HEK293T (cell line): ENCODE data around the gene MYH16.
A peak's percentile ranks its signal among the peaks of the same experiment; 100 is the strongest.
"Not testable (repeated sequence)": the region's sequence is repeated elsewhere in the genome, so short reads cannot be mapped to it uniquely, and the experiment has no call there.

Source experiments
- CTCF ChIA-PET: fragments of 350-600 bp; formaldehyde crosslinking; extraction: SDS; loops from one replicate; lab custom pipeline; 2021; ENCODE audit warnings: antibody characterized with exemption, inconsistent platforms; lab: Yijun Ruan, JAX
- POLR2A ChIA-PET: fragments of 350-600 bp; formaldehyde crosslinking; extraction: SDS; loops from one replicate; lab custom pipeline; 2020; ENCODE audit warnings: antibody characterized with exemption, inconsistent platforms; lab: Yijun Ruan, JAX
- DNase-seq: peaks from one replicate; pipeline ENCODE4 v3.0.0; 2012; ENCODE audit warnings: mixed read lengths; ENCODE audit errors: extremely low spot score
- ARNT ChIP-seq: fragments of 450-650 bp; IDR thresholded peaks from 2 replicates; pipeline ENCODE4 v1.6.1; 2017; ENCODE audit warnings: mild to moderate bottlenecking
- BHLHE40 ChIP-seq: fragments of 450-650 bp; IDR thresholded peaks from 2 replicates; pipeline ENCODE4 v1.6.1; 2016; ENCODE audit warnings: mild to moderate bottlenecking, moderate library complexity, borderline replicate concordance
- CTBP1 ChIP-seq: fragments of 450-650 bp; IDR thresholded peaks from 2 replicates; pipeline ENCODE4 v1.6.1; 2016; ENCODE audit warnings: borderline replicate concordance
- ELF4 ChIP-seq: fragments of 450-650 bp; IDR thresholded peaks from 2 replicates; pipeline ENCODE4 v1.6.1; 2017; ENCODE audit warnings: antibody characterized with exemption
- FOXA1 ChIP-seq: fragments of 450-650 bp; IDR thresholded peaks from 2 replicates; pipeline ENCODE4 v1.6.1; 2016; ENCODE audit warnings: mild to moderate bottlenecking
- FOXK2 ChIP-seq: fragments of 450-650 bp; IDR thresholded peaks from 2 replicates; pipeline ENCODE4 v1.6.1; 2016; ENCODE audit warnings: mild to moderate bottlenecking
- FOXM1 ChIP-seq: fragments of 450-650 bp; IDR thresholded peaks from 2 replicates; pipeline ENCODE4 v1.6.1; 2017; ENCODE audit warnings: mild to moderate bottlenecking, borderline replicate concordance
- HDGF ChIP-seq: fragments of 450-650 bp; IDR thresholded peaks from 2 replicates; pipeline ENCODE4 v1.6.1; 2017; ENCODE audit warnings: antibody characterized with exemption, borderline replicate concordance
- L3MBTL2 ChIP-seq: fragments of 450-650 bp; conservative IDR thresholded peaks from 2 replicates; pipeline ENCODE4 v1.6.1; 2016; ENCODE audit warnings: mild to moderate bottlenecking
- LEF1 ChIP-seq: fragments of 450-650 bp; IDR thresholded peaks from 2 replicates; pipeline ENCODE4 v1.6.1; 2017; ENCODE audit warnings: mild to moderate bottlenecking, borderline replicate concordance
- NFRKB ChIP-seq: fragments of 450-650 bp; IDR thresholded peaks from 2 replicates; pipeline ENCODE4 v1.6.1; 2016; ENCODE audit warnings: mild to moderate bottlenecking, moderate library complexity
- SP1 ChIP-seq: fragments of 450-650 bp; IDR thresholded peaks from 2 replicates; pipeline ENCODE4 v1.6.1; 2017
- SUZ12 ChIP-seq: fragments of 450-650 bp; IDR thresholded peaks from 2 replicates; pipeline ENCODE4 v1.6.1; 2016; ENCODE audit warnings: mild to moderate bottlenecking
- TARDBP ChIP-seq: fragments of 450-650 bp; IDR thresholded peaks from 2 replicates; pipeline ENCODE4 v1.6.1; 2016
- ZNF384 ChIP-seq: fragments of 450-650 bp; IDR thresholded peaks from 2 replicates; pipeline ENCODE4 v1.6.1; 2016
- TF ChIP-seq, protein P1 (sequence below): fragments of 450-650 bp; IDR thresholded peaks from 2 replicates; pipeline ENCODE4 v1.6.1; 2016

The MYH16 gene

DNA sequence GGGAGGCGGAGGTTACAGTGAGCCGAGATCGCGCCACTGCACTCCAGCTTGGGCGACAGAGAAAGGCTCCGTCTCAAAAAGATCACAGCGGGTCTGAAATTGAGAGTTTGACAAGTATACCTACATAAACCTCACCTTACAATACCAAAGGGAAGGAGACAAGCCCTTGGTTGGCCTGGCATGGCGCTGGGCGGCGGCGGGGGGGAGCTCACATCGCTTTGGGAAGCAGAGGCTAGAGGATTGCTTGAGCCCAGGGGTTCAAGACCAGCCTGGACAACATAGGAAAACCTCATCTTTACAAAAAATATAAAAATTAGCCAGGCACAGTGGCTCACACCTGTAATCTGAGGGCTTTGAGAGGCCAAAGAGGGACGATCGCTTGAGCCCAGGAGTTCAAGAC is 51.9 kb downstream of the MYH16 start:
- ChIA-PET CTCF (no interaction called here), POLR2A (interaction anchor here (1.1 to 1.8 kb wide), 6 partner anchors 9 to 140 kb away, joined by 3 to 7 read pairs (median 3); partner anchors contain the start of genes BUD31 and PDAP1)

DNA sequence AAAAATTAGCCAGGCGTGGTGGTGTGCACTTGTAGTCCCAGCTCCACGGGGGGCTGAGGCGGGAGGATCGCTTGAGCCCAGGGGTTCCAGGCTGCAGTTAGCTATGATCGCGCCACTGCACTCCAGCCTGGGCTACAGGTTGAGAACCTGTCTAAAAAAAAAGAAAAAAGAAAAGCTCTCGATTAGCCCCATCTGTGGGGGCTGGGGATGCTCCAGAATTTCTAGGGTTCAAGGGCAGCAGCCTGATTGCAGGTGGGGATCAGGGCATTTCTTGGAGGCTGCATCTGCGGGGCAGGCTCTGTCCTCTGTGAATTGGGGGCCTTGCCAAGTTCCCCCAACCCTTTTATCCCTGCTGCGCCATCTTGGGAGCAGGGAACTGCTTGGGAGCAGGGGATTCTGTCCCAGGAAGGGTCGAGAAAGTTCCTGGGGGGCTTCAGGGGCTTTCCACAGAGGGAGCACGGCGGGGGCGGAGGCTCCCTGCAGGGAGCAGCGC is 52.4 kb downstream of the MYH16 start:
- DNase-seq: peak; percentile 32
- ChIA-PET CTCF (interaction anchor here (1.2 kb wide), 1 partner anchor 180 kb away, joined by 5 read pairs; no protein-coding TSS in a partner anchor), POLR2A (interaction anchor here (0.6 to 1.8 kb wide), 17 partner anchors 9 to 965 kb away, joined by 3 to 8 read pairs (median 3); partner anchors contain the start of genes BUD31 and PDAP1)
- TF ChIP-seq, protein P1, sequence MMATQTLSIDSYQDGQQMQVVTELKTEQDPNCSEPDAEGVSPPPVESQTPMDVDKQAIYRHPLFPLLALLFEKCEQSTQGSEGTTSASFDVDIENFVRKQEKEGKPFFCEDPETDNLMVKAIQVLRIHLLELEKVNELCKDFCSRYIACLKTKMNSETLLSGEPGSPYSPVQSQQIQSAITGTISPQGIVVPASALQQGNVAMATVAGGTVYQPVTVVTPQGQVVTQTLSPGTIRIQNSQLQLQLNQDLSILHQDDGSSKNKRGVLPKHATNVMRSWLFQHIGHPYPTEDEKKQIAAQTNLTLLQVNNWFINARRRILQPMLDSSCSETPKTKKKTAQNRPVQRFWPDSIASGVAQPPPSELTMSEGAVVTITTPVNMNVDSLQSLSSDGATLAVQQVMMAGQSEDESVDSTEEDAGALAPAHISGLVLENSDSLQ: no peak
- TF ChIP-seq ELF4 (no peak), L3MBTL2 (no peak), FOXK2 (no peak), BHLHE40 (no peak), TARDBP (no peak)

More for the DNA sequence above, 51.9 kb downstream of the MYH16 start:
- TF ChIP-seq HDGF: no peak
- TF ChIP-seq L3MBTL2: no peak
- no peak for TF ChIP-seq NFRKB
- TF ChIP-seq, protein P1: no peak
- no peak for TF ChIP-seq ARNT
- no peak for TF ChIP-seq FOXM1
- no peak for TF ChIP-seq TARDBP
- no peak for TF ChIP-seq LEF1
- DNase-seq: no peak

DNA sequence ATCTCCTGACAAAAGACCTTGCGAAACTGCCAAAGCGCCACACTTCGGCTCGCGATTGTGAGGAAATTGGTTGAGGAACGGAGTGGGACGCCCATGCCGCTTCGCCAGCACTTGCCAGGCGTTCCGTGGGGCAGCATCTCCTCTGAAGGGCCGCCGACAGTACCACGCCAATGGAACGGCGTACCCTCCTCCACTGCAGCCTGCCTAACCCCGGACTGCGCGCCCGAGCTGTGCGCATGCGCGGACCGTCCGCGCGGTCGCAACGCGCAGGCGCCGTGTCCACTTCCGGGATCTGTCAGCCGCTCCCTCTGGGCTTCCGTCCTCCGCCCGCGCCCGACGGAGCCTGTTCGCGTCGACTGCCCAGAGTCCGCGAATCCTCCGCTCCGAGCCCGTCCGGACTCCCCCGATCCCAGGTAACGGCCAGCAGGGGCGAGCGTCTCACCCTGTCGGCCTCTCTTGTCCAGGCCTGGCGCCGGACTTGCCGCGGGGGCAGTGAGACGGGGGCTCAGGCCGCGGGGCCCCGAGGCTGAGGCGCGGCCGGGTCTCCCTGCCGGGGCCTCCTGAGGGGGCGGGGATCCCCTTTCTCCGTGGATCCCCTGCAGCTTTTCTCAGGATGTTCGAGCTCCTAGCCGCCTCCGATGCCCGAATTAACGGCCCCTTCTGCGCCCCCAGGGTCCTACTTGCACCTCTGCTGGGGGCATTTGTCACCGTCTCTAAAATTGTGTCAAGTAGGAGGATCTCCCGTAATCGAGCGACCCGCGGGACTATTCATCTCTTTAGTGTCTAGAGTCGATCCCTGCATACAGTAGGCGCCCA is 53.2 kb downstream of the MYH16 start, which contains the start of gene ARPC1A:
ARPC1A (plus strand) TSS at position 307 of the 816 bp plus-strand sequence. CDS start 7,456 bp downstream, outside the sequence.
- ChIA-PET CTCF (interaction anchor here (1.2 kb wide), 1 partner anchor 181 kb away, joined by 5 read pairs; no protein-coding TSS in a partner anchor), POLR2A (interaction anchor here (0.6 to 1.8 kb wide), 20 partner anchors 8 to 966 kb away, joined by 3 to 8 read pairs (median 3); partner anchors contain the start of genes BUD31 and PDAP1)
- peak; percentile 99 for DNase-seq
- TF ChIP-seq, protein P1: peak; percentile 53; the same call in 1 of the 2 replicates
- no peak for TF ChIP-seq FOXA1
- TF ChIP-seq CTBP1: no peak
- TF ChIP-seq ZNF384: no peak
- no peak for TF ChIP-seq LEF1
- TF ChIP-seq SUZ12: no peak
- no peak for TF ChIP-seq ARNT
- no peak for TF ChIP-seq HDGF
- no peak for TF ChIP-seq NFRKB
- TF ChIP-seq ELF4: peak; percentile 98
- no peak for TF ChIP-seq FOXK2
- no peak for TF ChIP-seq SP1
- no peak for TF ChIP-seq TARDBP
- TF ChIP-seq FOXM1: no peak
- TF ChIP-seq BHLHE40: no peak
- TF ChIP-seq L3MBTL2: 0 out of 2 replicates have a peak, but pooled peaks have one; percentile 23

DNA sequence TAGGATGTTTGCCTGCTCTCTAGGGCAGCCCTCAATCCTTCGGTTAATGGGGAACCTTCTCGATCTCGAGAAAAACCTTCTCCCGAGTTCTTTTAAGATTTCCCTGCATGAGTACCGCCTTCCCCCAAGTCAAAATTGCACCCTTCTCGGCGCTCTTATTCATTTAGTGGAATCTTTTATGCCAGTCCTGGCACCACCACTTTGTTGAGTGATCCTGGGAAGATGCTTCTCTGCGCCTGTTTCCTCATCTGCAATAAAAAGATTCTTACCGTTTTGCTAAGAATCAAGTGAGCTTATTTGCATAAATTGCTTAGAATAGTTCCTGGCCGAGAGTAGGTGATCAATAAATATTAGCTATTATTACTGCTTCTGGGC is 53.8 kb downstream of the MYH16 start:
- ChIA-PET CTCF (interaction anchor here (1.2 kb wide), 1 partner anchor 182 kb away, joined by 5 read pairs; no protein-coding TSS in a partner anchor), POLR2A (interaction anchor here (1.1 to 1.6 kb wide), 3 partner anchors 31 to 286 kb away, joined by 3 to 5 read pairs (median 3); no protein-coding TSS in a partner anchor)
- no peak for TF ChIP-seq ARNT
- no peak for TF ChIP-seq FOXA1
- TF ChIP-seq LEF1: no peak
- TF ChIP-seq, protein P1: no peak
- no peak for TF ChIP-seq ELF4
- TF ChIP-seq TARDBP: no peak
- no peak for TF ChIP-seq SP1
- no peak for TF ChIP-seq CTBP1
- no peak for DNase-seq

DNA sequence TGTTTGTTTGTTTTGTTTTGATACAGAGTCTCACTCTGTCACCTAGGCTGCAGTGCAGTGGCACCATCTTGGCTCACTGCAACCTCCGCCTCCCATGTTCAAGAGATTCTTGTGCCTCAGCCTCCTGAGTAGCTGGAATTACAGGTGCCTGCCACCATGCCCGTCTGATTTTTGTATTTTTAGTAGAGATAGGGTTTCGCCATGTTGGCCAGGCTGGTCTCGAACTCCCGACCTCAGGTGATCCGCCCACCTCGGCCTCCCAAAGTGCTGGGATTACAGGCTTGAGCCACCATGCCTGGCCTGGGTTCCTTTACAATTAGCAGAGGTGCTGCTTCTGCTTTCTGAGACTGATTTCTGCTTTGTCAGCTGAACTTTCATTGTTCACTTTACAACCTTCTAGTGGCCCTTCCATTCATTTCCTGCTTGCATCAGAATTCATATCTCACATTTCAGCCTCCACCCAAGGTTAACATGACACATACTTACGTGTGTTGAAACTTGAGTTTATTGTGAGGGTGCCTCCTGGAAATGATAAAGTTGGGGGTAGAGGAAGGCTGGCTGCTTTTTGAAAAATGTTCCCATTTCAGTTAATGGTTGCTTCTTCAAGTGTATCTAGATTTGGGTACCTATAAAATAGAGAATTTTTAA is 57.8 kb downstream of the MYH16 start:
- DNase-seq, POLR2A ChIA-PET: not testable (repeated sequence)
- CTCF ChIA-PET: interaction anchor here (0.6 kb wide), 1 partner anchor 72 kb away, joined by 3 read pairs; no protein-coding TSS in a partner anchor
